ENCODE measurements around the gene SAMD13.

DNA sequence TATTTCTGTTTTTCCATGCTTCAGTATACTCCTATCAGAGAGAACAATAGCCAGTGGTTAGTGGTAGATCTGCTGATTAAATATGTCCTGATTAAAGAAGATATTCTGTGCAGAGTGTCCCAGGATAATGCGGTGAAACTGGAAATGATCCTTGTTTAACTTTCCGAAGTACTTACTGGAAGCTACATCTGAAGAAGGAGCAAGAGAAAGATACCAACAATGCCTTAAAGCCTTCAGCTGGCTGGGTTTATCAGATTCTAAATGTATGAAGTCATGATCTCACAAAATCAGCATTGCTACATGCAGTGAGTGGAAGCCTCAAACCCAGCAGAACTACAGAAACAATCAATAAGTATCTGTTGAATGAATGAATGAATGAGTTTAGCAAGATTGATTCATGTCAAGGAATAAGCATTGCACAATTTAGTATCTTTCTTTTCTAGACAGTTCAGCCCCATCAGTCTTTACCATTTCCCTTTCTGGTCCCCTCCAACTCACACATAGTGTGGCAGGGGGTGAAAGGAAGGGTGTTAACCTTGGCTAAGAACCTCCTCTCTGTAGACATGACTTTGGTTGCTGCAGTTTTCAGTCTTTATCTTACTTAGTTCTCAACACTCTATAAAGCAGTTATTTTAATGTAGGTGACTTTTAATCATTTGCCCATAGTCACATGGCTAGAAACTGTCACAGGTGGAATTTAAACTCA is 72.1 kb downstream of the SAMD13 start:
- TF ChIP-seq, protein P1, sequence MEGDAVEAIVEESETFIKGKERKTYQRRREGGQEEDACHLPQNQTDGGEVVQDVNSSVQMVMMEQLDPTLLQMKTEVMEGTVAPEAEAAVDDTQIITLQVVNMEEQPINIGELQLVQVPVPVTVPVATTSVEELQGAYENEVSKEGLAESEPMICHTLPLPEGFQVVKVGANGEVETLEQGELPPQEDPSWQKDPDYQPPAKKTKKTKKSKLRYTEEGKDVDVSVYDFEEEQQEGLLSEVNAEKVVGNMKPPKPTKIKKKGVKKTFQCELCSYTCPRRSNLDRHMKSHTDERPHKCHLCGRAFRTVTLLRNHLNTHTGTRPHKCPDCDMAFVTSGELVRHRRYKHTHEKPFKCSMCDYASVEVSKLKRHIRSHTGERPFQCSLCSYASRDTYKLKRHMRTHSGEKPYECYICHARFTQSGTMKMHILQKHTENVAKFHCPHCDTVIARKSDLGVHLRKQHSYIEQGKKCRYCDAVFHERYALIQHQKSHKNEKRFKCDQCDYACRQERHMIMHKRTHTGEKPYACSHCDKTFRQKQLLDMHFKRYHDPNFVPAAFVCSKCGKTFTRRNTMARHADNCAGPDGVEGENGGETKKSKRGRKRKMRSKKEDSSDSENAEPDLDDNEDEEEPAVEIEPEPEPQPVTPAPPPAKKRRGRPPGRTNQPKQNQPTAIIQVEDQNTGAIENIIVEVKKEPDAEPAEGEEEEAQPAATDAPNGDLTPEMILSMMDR (IDR thresholded peaks at IDR 0.05) = no peak
- no peak for TF ChIP-seq EP300 (IDR thresholded peaks at IDR 0.05)
- no peak for TF ChIP-seq POLR2A (IDR thresholded peaks at IDR 0.05)
- TF ChIP-seq POLR2AphosphoS5 (IDR thresholded peaks at IDR 0.05) = no peak
